NOMO-1 treated with dmso at 0.1 percent for 144 hours (cell line): ENCODE measurements around the gene CATSPERB.
"Not testable (repeated sequence)": the region's sequence is repeated elsewhere in the genome, so short reads cannot be mapped to it uniquely, and the experiment has no call there.

Experiments used
- DNase-seq: peaks from one replicate; lab custom pipeline; 2025; ENCODE audit not compliant: unreplicated experiment; lab: John Stamatoyannopoulos, UW

Gene CATSPERB

DNA sequence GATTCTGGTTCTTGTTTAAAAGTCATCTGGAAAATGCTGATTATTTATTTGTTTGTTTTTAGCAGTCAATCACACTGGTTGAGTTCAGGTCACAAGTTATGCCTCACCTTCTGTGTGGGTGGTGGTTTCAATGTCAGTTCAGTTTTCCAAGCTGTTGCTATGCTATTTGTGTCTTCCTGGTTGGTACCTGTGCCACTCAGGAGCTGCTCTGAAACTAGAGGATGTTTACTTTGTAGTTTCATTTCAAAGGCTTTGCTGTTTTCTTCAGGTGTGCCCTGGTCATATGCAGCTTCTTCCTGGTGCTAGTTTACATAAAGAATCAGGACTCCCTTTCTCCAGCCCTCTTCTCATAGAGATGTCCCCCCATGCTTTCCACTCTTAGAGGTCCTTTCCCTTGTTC is 146.0 kb downstream of the CATSPERB start:
- DNase-seq: no peak

DNA sequence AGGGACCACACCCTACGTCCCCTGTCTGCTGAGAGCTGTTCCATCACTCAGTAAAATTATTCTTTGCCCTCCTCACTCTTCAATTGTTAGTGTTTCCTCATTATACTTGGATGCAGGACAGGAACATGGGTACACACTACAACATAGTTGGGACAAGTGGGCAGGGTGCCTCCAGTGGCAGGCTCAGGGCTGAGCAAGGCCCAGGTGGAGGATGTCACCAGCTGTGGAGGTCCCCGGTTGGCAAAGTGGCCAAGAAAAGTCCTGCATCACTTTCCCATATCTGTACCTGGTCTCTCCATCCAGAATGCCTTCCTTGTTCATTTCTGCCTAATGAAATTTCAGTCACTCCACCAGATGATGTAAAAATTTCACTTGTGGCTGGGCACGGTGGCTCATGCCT is 149.1 kb downstream of the CATSPERB start:
- DNase-seq: no peak

DNA sequence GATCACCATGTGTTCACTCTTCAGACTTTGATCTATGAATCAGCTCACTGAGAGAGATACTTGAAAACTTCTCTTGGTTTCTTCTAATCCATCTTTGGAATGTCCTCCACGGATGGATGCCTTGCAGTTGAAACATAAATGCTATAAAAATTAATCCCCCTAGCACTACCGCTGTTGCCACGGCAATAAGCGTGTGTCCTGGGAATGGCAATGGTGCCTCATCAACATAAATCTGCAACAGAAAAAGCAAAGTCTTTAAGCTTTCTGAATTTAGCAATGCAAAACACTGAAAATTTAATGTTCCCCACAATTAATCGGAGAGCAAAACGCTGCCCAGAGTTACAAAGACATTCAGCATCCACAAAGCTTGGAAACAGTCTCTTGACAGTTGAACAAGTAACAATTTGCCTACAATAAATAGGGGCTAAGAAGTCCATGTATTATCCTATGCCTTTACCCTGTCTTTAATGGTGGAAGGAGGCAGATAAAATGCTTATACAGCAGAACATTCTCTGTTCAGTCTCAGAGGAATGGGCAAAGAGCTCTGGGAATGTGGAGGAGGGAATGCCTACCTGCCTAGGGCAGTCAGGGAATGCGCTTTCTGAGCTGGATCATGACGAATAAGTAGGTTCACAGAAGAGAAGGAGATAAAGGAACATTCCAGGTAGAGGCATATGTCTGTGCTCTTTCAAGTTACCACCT is 150.9 kb downstream of the CATSPERB start:
- no peak for DNase-seq

DNA sequence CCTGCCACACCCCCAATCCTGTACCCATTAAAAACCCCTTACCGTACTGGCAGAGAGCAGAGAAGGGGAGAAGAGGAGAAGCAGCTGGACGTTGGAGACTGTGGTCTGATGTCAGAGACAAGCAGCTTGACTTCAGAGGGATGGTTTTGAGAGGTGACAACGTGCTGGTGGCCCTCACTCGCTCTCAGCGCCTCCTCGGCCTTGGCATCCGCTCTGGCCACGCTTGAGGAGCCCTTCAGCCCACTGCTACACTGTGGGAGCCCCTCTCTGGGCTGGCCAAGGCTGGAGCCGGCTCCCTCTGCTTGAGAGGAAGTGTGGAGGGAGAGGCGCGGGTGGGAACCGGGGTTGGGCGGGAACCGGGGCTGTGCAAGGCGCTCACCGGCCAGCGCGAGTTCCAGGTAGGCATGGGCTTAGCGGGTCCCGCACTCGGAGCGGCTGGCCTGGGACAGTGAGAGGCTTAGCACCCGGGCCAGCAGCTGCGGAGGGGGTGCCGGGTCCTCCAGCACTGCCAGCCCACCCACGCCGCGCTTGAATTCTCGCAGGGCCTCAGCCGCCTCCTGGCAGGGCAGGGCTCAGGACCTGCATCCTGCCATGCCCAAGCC is 154.2 kb downstream of the CATSPERB start:
- DNase-seq: no peak

DNA sequence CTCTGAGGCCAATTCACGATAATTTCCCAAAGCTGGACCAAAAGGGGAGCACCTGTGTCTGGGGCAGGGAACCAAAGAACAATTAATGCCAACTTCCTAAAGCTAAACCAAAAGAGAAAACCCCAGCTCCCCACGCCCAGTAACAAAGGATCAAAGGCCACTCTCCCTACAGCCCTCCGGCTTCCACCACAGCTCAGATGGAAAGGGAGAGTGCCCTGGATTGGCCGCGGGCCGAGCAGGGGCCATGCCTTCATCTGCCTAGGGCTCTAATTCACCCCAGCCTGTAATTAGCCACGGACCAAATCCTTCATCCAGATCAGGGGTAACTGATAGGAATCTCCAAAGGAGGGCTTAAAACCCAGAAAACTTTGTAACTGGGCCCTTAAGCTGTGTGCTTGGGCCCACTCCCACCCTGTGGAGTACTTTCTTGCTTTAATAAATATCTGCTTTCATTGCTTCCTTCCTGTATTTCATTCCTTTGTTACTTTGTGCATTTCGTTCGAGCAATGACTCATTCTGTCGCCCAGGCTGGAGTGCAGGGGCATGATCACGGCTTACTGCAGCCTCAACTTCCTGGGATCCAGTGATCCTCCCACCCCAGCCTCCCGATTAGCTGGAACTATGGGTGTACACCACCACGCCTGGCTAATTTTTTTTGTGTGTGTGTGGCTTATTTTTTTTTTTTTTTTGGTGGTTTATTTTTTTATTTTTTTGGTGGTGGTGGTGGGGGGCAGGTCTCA is 156.2 kb downstream of the CATSPERB start:
- no peak for DNase-seq

DNA sequence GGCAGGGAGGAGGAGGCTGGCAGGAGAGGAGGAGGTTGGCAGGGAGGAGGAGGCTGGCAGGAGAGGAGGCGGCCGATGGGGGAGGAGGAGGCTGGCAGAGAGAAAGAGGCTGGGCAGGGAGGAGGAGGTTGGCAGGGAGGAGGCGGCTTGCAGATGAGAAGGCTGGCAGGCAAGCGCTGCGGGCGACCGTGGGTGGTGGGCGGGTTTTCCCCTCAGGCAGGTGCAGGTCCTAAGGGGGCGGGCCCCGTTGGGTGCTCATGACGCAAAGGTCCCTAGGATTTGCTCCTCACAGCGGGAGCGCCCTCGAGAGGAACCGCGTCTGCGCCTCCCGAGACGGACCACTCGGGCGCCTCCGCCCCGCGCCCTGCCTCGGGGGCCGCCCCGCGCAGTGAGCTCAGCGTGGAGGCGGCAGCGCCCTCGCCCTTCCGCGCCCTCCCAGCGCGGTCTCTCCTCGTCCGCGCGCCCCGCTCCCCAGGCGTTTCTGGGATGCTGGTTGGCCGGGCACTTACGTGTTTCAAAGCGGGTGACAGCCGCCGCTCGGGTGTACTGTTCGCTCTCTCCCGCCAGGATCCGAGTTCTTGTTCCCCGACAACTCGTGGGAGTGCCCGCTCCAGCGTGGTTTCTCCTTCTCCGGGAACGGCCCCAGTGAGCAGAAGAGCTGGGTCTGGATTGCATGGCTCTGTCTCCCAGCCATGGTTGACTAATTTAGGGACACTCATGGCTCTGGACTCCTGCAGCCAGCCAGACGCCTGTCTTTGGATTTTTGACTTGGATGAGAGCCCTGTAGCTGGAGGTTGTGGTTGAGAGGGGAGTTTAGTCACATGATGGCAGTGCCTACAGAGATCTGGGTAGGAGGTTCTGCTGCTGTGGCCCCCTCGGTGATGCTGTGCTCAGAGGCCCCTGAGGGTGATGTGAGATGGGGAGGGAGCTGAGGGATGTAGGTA is 157.7 kb downstream of the CATSPERB start:
- no peak for DNase-seq

DNA sequence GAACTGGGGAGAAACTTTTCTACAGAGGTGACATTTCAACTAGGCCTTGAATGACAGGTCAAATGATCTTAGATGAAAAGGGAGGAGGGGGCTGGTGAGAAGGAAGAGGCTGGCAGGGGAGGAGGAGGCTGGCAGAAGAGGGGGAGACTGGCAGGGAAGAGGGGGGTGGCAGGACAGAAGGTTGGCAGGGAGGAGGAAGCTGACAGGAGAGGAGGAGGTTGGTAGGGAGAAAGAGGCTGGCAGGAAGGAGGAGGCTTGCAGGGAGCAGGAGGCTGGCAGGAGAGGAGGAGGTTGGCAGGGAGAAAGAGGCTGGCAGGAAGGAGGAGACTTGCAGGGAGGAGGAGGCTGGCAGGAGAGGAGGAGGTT is 158.4 kb downstream of the CATSPERB start:
- DNase-seq: no peak

DNA sequence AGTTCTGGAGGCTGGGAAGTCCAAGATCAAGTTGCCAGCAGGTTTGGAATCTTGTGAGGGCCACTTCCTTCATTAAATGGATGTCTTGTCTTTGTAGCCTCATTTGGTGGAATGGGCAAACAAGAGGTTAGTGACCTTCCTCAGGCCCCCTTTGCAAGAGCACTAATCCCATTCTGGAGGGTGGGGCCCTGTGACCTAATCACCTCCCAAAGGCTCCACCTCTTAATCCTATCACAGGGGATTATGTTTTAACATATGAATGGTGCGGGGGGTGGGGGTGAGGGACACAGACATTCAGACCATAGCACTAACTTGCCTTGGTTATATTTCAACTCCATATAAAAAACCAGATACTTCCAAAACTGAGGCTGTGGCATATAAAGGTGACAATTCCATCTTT is 161.9 kb downstream of the CATSPERB start:
- no peak for DNase-seq

DNA sequence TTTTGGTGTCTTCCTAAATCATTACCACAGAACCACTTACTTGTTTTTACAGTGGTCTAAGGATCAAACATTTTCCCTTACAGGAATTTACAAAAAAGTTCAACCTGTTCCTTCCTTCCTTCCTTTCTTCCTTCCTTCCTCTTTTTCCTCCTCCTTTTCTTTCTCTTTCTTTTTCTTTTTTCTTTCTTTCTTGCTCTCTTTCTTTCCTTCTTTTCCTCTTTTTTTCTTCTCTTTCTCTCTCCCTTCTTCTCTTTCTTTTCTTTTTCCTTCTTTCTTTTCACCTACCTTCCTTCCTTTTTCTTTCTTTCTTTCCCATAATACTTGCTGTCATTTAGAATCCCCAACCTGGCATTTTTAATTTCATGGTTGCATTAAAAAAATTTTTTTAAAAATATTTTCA is 162.6 kb downstream of the CATSPERB start:
- no peak for DNase-seq

DNA sequence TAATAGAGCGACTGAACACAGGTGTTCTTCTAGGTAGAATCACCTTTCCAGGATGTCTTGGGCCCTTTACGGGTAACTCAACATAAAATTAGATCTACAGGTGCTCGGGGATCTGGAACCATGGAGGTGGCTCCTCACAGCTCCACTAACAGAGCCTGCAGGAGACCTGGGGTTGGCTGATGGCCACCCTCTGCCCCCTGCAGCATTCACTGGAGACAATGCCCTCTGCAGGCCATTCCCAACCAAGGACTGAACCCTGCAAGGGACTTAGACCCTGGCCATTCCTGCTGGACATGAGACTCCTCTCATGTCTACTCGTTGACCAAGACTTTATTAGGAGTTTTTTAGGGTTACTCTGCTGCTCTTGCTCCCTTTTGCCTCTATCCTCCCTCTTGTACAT is 163.3 kb downstream of the CATSPERB start:
- DNase-seq: no peak

DNA sequence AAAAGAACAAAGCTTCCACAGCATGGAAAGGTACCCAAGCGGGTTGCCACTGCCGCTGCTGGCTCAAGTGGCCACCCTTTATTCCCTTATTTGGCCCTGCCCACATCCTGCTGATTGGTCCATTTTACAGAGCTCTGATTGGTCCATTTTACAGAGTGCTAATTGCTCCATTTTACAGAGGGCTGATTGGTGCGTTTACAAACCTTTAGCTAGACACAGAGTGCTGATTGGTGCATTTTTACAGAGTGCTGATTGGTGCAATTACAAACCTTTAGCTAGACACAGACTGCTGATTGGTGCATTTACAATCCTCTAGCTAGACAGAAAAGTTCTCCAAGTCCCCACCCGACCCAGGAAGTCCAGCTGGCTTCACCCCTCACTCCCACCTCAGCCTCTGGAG is 164.1 kb downstream of the CATSPERB start:
- not testable (repeated sequence) for DNase-seq

DNA sequence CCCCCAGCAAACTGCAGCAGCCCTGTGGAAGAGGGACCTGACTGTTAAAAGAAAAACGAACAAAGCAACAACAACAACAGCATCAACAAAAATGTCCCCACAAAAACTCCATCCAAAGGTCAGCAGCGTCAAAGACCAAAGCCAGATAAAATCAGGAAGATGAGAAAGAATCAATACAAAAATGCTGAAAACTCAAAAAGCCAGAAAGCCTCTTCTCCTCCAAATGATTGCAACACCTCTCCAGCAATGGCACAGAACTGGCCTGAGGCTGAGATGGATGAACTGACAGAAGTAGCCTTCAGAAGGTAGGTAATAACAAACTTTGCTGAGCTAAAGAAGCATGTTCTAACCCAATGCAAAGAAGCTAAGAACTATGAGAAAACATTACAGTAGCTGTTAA is 176.4 kb downstream of the CATSPERB start:
- DNase-seq: no peak

DNA sequence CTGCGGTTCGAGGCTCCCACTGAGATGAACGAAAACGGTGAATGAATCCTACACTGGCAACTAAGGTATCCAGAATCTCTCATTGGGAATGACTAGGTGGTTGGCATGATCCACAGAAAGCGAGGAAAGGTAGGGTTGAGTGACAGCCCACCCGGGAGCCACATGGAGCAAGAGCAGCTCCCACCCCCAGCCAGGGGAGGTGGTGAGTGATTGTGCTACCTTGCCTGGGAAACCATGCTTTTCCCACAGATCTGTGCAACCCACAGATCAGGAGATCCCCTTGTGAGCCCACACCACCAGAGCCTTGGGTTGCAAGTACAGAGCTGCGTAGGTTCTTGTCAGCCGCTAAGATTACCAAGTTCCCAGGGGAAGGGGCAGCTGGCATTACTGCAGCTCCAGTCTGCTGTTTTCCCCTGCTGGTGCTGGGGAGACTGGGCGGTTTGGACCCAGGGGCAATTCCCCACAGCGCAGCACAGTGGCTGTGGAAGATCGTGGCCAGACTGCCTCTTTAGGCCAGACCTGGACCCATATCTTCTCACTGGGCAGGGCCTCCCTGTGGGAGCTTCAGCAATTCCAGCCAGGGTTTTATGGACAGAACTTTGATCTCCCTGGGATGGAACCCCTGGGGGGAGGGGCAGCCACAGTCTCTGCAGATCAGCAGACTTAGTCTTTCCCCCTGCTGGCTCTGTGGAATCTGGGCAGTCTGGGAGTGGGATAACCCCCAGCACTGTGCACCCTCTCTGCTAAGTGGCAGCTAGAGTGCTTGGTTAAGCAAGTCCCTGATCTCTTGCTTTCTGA is 177.2 kb downstream of the CATSPERB start:
- no peak for DNase-seq

DNA sequence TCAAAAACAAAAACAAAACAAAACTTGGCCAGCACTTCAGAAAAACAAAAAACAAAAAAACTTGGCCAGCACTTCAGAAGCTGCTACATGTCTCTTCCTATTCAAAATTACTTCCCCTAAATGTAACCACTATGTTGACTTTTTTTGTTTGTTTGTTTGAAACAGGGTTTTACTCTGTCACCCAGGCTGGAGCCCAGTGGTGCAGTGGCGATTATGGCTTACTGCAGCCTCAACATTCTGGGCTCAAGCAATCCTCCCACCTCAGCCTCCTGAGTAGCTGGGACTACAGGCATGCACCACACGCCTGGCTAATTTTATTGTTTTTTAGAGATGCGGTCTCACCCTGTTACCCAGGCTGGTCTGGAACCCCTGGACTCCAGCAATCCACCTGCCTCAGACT is 183.8 kb downstream of the CATSPERB start:
- no peak for DNase-seq

DNA sequence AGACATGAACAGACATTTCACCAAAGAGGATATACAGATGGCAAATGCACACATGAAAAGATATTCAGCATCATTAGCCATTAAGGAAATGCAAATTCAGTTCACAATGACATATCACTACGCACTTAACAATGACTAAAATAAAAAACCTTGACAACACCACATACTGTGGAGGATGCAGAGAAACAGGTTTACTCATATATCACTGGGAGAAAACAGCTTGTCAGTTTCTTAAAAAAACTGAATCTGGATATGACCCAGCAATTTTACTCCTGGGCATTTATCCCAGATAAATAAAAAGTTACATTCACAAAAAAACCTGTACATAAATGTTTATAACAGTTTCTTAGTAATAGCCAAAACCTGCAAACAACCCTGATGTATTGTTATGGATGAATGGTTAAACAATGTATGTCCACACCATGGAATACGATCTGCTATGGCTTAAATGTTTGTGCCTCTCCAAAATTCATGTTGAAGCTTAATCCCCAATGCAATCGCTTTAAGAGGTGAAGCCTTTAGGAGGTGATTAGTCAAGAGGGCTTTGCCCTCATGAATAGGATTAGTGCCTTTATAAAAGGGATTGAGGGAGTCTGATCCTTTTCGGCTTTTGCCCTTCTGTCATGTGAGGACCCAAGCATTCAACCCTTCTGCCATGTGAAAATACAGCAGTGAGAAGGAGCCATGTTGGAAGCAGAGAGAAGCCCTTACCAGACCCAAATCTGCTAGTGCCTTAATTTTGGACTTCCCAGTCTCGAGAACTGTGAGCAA is 185.8 kb downstream of the CATSPERB start:
- no peak for DNase-seq

DNA sequence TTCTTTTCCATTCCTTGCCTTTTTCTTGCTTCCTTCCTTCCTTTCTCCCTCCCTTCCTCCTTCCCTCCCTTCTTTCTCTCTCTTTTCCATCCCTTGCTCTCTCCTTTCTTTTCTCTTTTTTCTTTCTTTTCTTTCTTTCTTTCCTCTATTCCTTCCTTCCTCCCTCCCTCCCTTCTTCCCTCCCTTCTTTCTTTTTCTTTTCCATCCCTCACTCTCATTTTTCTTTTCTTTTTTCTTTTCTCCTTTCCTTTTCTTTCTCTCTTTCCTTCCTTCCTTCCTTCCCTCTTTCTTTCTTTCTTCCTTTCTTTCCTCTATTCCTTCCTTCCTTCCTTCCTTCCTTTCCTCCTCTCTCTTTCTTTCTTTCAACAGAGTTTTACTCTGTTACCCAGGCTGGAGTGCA is 186.7 kb downstream of the CATSPERB start:
- no peak for DNase-seq

DNA sequence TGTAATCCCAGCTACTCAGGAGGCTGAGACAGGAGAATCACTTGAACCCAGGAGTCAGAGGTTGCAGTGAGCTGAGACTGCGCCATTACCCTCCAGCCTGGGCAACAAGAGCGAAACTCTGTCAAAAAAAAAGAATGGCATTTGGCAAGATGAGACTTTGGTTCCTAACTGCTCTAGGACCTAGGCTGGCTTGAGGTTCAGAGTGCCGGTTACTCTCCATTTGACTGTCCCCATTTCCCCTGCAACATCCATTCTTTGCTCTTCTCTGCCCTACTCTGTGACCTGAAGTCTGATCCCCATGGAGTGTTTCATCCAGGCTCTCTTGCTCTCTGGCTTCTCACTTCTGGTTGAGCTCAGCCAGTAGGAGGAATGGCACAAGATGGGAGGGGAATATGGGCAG is 195.6 kb downstream of the CATSPERB start:
- DNase-seq: no peak

DNA sequence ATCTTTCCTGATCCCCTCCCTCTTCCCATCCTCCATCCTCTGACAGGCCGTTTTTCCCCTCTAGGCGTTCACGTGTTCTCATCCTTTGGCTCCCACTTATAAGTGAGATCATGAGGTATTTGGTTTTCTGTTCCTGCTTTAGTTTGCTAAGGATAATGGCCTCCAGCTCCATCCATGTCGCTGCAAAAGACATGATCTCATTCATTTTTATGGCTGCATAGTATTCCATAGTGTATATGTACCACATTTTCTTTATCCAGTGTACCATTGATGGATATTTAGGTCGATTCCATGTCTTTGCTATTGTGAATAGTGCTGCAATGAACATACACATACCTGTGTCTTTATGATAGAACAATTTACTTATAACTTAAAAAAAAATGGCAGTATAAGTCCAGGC is 197.8 kb downstream of the CATSPERB start:
- DNase-seq: not testable (repeated sequence)

DNA sequence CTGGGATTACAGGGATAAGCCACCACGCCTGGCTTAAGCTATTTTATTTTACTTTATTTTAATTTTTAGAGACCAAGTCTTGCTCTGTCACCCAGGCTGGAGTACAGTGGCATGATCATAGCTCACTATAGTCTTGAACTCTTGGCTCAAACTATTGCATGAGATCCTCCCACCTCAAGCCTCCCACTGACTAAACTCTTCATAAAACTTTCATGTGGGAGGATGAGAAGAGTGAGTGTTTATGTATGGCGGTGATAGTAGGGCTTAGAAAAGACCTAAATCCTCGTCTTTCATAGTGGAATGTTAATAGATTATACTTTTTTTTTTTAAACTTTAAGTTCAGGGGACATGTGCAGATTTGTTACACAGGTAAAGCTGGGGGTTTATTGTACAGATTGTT is 198.3 kb downstream of the CATSPERB start:
- DNase-seq: no peak
